ENCODE measurements around the gene DMD.

Gene DMD

DNA sequence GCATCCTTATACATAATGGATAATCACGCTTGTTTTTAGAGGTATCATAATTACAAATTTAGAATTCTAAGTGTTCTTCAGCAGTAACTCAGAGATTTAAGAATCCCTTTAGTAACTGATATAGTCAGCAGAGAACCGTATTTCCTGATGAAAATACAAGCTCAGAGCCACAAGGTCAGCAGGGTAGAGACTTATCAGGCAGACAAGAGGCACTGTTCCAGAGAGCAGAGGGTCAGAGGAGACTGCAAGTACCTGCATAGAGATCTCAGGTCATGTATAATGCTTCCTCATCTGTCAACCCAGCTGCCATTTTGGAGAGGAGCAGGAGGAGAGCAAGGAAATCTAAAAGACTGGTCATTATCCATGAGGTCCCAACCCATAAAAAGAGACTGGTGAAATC is 1352.4 kb downstream of the DMD start:
- Histone ChIP-seq H3K9ac (ENCODE audit: low read length in 2 of 2) (no peak overlapping the region), H3K27ac (ENCODE audit: low read length) (no peak overlapping the region), H3K4me1 (ENCODE audit: control insufficient read depth, insufficient read depth, low read length) (no peaks in the 10 kb centered on the region), H3K36me3 (ENCODE audit: control insufficient read depth in 2 of 2, insufficient read depth in 2 of 2, low read length in 2 of 2) (no peaks in the 10 kb centered on the region), H3K9me3 (ENCODE audit: control insufficient read depth in 2 of 2, low read length in 2 of 2) (no peaks in the 10 kb centered on the region), H3K4me3 (ENCODE audit: low read length in 2 of 2) (no peak overlapping the region), H3K27me3 (ENCODE audit: control insufficient read depth in 1 of 2, insufficient read depth in 2 of 2, low read length in 2 of 2) (no peaks in the 10 kb centered on the region)

DNA sequence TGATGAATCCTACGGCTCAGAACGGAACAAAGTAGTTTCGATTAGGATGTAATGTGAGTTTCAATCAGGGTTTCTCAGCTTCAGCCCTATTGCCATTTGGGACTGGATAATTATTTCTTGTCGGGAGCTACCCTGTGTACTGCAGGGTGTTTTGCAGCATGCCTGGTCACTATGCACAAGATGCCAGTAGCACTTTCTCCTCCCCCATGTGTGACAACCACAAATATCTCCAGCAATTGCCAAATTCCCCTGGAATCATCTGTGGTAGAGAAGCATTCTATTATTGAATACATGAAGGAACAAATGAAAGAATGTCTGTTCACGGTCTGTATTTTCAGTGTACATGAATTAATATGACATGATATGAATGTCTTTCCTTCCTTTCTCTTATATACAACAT is 1356.6 kb downstream of the DMD start:
- Histone ChIP-seq H3K9ac (ENCODE audit: low read length in 2 of 2) (no peak overlapping the region), H3K4me3 (ENCODE audit: low read length in 2 of 2) (no peak overlapping the region), H3K36me3 (ENCODE audit: control insufficient read depth in 2 of 2, insufficient read depth in 2 of 2, low read length in 2 of 2) (no peaks in the 10 kb centered on the region), H3K4me1 (ENCODE audit: control insufficient read depth, insufficient read depth, low read length) (no peaks in the 10 kb centered on the region), H3K27ac (ENCODE audit: low read length) (no peak overlapping the region), H3K27me3 (ENCODE audit: control insufficient read depth in 1 of 2, insufficient read depth in 2 of 2, low read length in 2 of 2) (no peaks in the 10 kb centered on the region), H3K9me3 (ENCODE audit: control insufficient read depth in 2 of 2, low read length in 2 of 2) (no peaks in the 10 kb centered on the region)

DNA sequence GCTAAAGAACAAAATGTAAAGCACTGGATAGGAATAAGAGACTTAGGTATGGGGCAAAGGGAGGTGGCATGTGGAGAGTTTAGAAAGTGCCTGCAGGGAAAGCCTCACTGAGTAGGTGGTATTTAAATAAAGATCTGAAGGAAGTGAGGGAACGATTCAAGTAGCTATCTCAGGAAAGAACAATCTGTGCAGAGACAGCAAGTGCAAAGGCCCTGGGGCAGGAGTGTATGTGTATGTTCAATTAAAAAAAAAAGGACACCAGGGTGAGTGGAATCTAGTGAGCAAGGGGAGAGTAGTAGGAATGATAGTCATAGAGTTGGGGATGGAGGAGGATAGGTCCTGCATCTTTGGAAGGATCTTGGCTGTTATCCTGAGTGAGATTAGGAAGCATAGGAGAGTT is 1359.6 kb downstream of the DMD start:
- no peak overlapping the region for H3K27ac ChIP-seq (ENCODE audit: low read length)
- no peaks in the 10 kb centered on the region for H3K9me3 ChIP-seq (ENCODE audit: control insufficient read depth in 2 of 2, low read length in 2 of 2)
- no peaks in the 10 kb centered on the region for H3K36me3 ChIP-seq (ENCODE audit: control insufficient read depth in 2 of 2, insufficient read depth in 2 of 2, low read length in 2 of 2)
- H3K27me3 ChIP-seq (ENCODE audit: control insufficient read depth in 1 of 2, insufficient read depth in 2 of 2, low read length in 2 of 2) = no peaks in the 10 kb centered on the region
- no peak overlapping the region for H3K9ac ChIP-seq (ENCODE audit: low read length in 2 of 2)
- no peaks in the 10 kb centered on the region for H3K4me1 ChIP-seq (ENCODE audit: control insufficient read depth, insufficient read depth, low read length)
- H3K4me3 ChIP-seq (ENCODE audit: low read length in 2 of 2) = no peak overlapping the region

DNA sequence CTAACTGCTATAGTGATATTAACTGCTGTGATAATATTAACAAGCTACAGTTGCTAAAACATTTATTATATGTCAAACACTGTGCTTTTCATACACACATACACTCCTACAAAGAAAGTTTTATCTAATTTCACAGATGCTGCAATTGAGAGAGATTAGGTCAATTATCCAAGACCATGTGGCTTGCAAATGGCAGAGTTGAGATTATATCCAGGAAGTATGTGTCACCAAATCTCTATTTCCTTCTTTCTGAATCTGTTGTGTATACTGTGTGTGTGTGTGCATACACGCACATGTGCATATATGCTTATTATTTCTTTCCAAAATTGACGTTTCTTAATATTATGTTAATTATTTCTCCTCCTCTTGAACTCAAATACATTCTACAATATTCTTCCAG is 1363.6 kb downstream of the DMD start:
- no peaks in the 10 kb centered on the region for H3K27me3 ChIP-seq (ENCODE audit: control insufficient read depth in 1 of 2, insufficient read depth in 2 of 2, low read length in 2 of 2)
- no peak overlapping the region for H3K27ac ChIP-seq (ENCODE audit: low read length)
- no peaks in the 10 kb centered on the region for H3K9me3 ChIP-seq (ENCODE audit: control insufficient read depth in 2 of 2, low read length in 2 of 2)
- no peaks in the 10 kb centered on the region for H3K4me1 ChIP-seq (ENCODE audit: control insufficient read depth, insufficient read depth, low read length)
- no peak overlapping the region for H3K4me3 ChIP-seq (ENCODE audit: low read length in 2 of 2)
- no peaks in the 10 kb centered on the region for H3K36me3 ChIP-seq (ENCODE audit: control insufficient read depth in 2 of 2, insufficient read depth in 2 of 2, low read length in 2 of 2)
- H3K9ac ChIP-seq (ENCODE audit: low read length in 2 of 2) = no peak overlapping the region

GRCh38 chrX:31845003-31845402 is 1366.3 kb downstream of the DMD start:
- no peak overlapping the region for H3K9ac ChIP-seq (ENCODE audit: low read length in 2 of 2)
- no peaks in the 10 kb centered on the region for H3K27me3 ChIP-seq (ENCODE audit: control insufficient read depth in 1 of 2, insufficient read depth in 2 of 2, low read length in 2 of 2)
- H3K4me3 ChIP-seq (ENCODE audit: low read length in 2 of 2) = no peak overlapping the region
- H3K27ac ChIP-seq (ENCODE audit: low read length) = no peak overlapping the region
- H3K4me1 ChIP-seq (ENCODE audit: control insufficient read depth, insufficient read depth, low read length) = no peaks in the 10 kb centered on the region
- no peaks in the 10 kb centered on the region for H3K36me3 ChIP-seq (ENCODE audit: control insufficient read depth in 2 of 2, insufficient read depth in 2 of 2, low read length in 2 of 2)
- no peaks in the 10 kb centered on the region for H3K9me3 ChIP-seq (ENCODE audit: control insufficient read depth in 2 of 2, low read length in 2 of 2)

DNA sequence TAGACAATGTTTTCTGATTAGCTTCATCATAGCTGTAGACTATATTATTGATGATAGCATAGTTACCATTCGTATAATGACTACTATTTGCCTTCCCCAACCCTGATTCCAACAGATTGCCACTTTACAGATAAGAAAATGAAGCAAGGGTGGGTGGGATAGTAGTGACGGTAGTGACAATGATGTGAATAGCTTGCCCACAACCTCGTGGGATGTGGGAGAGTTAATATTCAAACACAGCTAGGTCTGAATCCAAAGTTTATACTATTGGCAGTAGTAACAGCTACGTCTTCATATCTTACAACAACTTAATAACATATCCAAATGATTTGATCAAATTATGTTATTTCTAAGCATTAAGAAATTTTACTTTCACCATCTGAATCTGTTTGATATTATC is 1372.7 kb downstream of the DMD start:
- H3K4me1 ChIP-seq (ENCODE audit: control insufficient read depth, insufficient read depth, low read length) = no peaks in the 10 kb centered on the region

DNA sequence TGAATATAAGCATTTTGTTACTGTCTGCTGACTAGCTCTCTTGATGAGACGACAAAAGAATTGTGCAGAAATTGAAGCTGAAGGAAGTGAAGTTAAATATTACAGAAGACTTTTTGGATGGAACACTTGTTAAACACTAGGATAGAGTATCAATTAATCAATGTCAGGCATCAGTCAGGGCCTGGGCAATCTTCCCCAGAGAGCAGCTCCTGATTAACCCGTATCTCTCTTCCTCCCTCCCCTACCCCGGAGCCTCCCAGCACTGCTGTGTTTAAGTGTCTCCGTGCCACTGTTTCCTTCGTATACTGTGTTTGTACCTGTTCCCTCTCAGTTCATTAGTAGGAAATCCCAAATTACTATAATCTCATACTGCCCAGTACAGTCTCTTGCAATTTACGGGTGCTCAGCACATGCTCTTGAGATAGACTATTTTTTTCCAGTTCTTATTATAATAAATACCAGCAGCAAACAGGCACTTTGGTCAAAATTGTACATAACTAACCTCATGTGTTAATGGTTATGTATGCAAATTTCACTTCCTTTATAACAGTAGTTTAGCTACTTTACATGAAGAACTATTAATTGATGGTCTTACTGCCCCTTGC is 1373.8 kb downstream of the DMD start:
- no peak overlapping the region for H3K4me3 ChIP-seq (ENCODE audit: low read length in 2 of 2)
- H3K27me3 ChIP-seq (ENCODE audit: control insufficient read depth in 1 of 2, insufficient read depth in 2 of 2, low read length in 2 of 2) = no peaks in the 10 kb centered on the region
- H3K27ac ChIP-seq (ENCODE audit: low read length) = no peak overlapping the region
- no peaks in the 10 kb centered on the region for H3K9me3 ChIP-seq (ENCODE audit: control insufficient read depth in 2 of 2, low read length in 2 of 2)
- no peak overlapping the region for H3K9ac ChIP-seq (ENCODE audit: low read length in 2 of 2)
- no peaks in the 10 kb centered on the region for H3K36me3 ChIP-seq (ENCODE audit: control insufficient read depth in 2 of 2, insufficient read depth in 2 of 2, low read length in 2 of 2)
- H3K4me1 ChIP-seq (ENCODE audit: control insufficient read depth, insufficient read depth, low read length) = no peaks in the 10 kb centered on the region

More for the DNA sequence above, 1372.7 kb downstream of the DMD start:
- Histone ChIP-seq H3K4me3 (ENCODE audit: low read length in 2 of 2) (no peak overlapping the region), H3K27ac (ENCODE audit: low read length) (no peak overlapping the region), H3K9ac (ENCODE audit: low read length in 2 of 2) (no peak overlapping the region), H3K36me3 (ENCODE audit: control insufficient read depth in 2 of 2, insufficient read depth in 2 of 2, low read length in 2 of 2) (no peaks in the 10 kb centered on the region), H3K9me3 (ENCODE audit: control insufficient read depth in 2 of 2, low read length in 2 of 2) (no peaks in the 10 kb centered on the region), H3K27me3 (ENCODE audit: control insufficient read depth in 1 of 2, insufficient read depth in 2 of 2, low read length in 2 of 2) (no peaks in the 10 kb centered on the region)

GRCh38 chrX:31836479-31836878 is 1374.9 kb downstream of the DMD start:
- Histone ChIP-seq H3K4me3 (ENCODE audit: low read length in 2 of 2) (no peak overlapping the region), H3K4me1 (ENCODE audit: control insufficient read depth, insufficient read depth, low read length) (no peaks in the 10 kb centered on the region), H3K36me3 (ENCODE audit: control insufficient read depth in 2 of 2, insufficient read depth in 2 of 2, low read length in 2 of 2) (no peaks in the 10 kb centered on the region), H3K9me3 (ENCODE audit: control insufficient read depth in 2 of 2, low read length in 2 of 2) (no peaks in the 10 kb centered on the region), H3K9ac (ENCODE audit: low read length in 2 of 2) (no peak overlapping the region), H3K27me3 (ENCODE audit: control insufficient read depth in 1 of 2, insufficient read depth in 2 of 2, low read length in 2 of 2) (no peaks in the 10 kb centered on the region), H3K27ac (ENCODE audit: low read length) (no peak overlapping the region)

DNA sequence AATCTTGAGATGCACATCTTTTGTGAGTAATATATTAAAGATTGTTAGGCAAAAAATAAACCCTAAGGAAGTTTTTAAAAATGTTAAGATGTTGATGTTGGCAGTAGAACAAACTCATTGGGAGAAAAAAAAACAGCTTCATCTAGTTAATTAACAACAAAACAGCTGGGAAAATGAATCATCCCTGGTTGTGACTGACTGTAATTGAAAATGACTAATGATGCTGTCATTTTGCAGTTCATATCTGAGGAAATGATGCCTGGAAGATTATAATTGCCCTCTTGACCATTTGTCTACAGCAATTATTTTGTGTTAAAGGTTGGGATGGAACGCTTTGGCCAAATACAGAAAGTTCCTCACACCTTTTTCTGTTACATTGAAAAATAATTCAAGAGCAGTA is 1379.1 kb downstream of the DMD start:
- H3K4me3 ChIP-seq (ENCODE audit: low read length in 2 of 2) = no peak overlapping the region
- H3K27ac ChIP-seq (ENCODE audit: low read length) = no peak overlapping the region
- no peaks in the 10 kb centered on the region for H3K4me1 ChIP-seq (ENCODE audit: control insufficient read depth, insufficient read depth, low read length)

DNA sequence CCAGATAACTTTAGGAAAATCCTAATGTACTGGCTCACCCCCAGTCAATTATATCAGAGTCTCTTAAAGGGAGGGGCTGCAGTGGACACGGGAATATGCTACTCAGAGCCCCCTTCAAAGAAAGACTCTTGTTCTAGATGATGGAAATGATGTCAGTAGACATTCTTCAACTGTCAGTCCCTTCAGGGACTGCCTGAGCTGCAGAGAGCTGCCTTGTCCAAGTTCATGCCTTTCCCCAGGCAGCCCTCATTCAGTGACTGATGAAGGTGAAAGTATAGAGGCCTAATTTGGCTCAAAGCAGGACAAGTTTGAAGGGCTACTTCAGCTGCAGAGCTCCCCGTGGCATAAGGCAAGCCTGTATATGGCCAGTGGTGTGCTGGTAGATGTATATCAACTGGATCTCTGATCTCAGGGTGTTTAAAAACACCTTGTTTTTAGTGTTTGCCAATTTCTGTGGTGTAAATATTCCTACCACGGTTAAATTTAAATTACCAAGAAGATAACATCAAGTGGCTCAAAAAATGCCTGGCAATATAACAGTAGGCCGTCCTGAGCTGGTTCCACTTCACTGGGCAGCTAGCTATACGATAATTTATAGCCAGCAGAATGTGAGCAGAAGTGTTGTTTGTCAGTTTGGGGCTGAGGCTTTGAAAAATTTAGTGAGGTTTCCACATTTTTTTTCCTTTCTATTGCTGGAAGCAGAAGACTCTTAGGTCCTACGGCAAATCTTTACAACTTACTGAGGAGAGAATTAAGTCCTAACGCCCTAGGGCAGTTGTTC is 1390.7 kb downstream of the DMD start:
- Histone ChIP-seq H3K27me3 (ENCODE audit: control insufficient read depth in 1 of 2, insufficient read depth in 2 of 2, low read length in 2 of 2) (peaks cover 0 to 2% of the 10 kb centered on the region in 2 donors), H3K9ac (ENCODE audit: low read length in 2 of 2) (no peak overlapping the region), H3K36me3 (ENCODE audit: control insufficient read depth in 2 of 2, insufficient read depth in 2 of 2, low read length in 2 of 2) (peaks cover 0 to 2% of the 10 kb centered on the region in 2 donors), H3K4me1 (ENCODE audit: control insufficient read depth, insufficient read depth, low read length) (no peaks in the 10 kb centered on the region), H3K27ac (ENCODE audit: low read length) (no peak overlapping the region), H3K9me3 (ENCODE audit: control insufficient read depth in 2 of 2, low read length in 2 of 2) (no peaks in the 10 kb centered on the region), H3K4me3 (ENCODE audit: low read length in 2 of 2) (no peak overlapping the region)

More for the DNA sequence above, 1379.1 kb downstream of the DMD start:
- Histone ChIP-seq H3K36me3 (ENCODE audit: control insufficient read depth in 2 of 2, insufficient read depth in 2 of 2, low read length in 2 of 2) (no peaks in the 10 kb centered on the region), H3K9ac (ENCODE audit: low read length in 2 of 2) (no peak overlapping the region), H3K9me3 (ENCODE audit: control insufficient read depth in 2 of 2, low read length in 2 of 2) (no peaks in the 10 kb centered on the region), H3K27me3 (ENCODE audit: control insufficient read depth in 1 of 2, insufficient read depth in 2 of 2, low read length in 2 of 2) (no peaks in the 10 kb centered on the region)

GRCh38 chrX:31819455-31819854 is 1391.9 kb downstream of the DMD start:
- H3K36me3 ChIP-seq (ENCODE audit: control insufficient read depth in 2 of 2, insufficient read depth in 2 of 2, low read length in 2 of 2) = peaks cover 0 to 2% of the 10 kb centered on the region in 2 donors
- no peak overlapping the region for H3K27ac ChIP-seq (ENCODE audit: low read length)
- no peak overlapping the region for H3K4me3 ChIP-seq (ENCODE audit: low read length in 2 of 2)
- no peak overlapping the region for H3K9ac ChIP-seq (ENCODE audit: low read length in 2 of 2)
- no peaks in the 10 kb centered on the region for H3K4me1 ChIP-seq (ENCODE audit: control insufficient read depth, insufficient read depth, low read length)
- H3K27me3 ChIP-seq (ENCODE audit: control insufficient read depth in 1 of 2, insufficient read depth in 2 of 2, low read length in 2 of 2) = peaks cover 0 to 2% of the 10 kb centered on the region in 2 donors
- H3K9me3 ChIP-seq (ENCODE audit: control insufficient read depth in 2 of 2, low read length in 2 of 2) = no peaks in the 10 kb centered on the region

Measured in stomach smooth muscle (tissue), 2 donors.